HG02759 (cell line): ENCODE measurements around the gene ARHGAP22.

Source experiments
- ATAC-seq: cut with Tn5 transposase; IDR thresholded peaks from one replicate; pipeline ENCODE4 v1.9.1; 2021; ENCODE audit warnings: mild to moderate bottlenecking, moderate library complexity; ENCODE audit not compliant: unreplicated experiment

The ARHGAP22 gene

DNA sequence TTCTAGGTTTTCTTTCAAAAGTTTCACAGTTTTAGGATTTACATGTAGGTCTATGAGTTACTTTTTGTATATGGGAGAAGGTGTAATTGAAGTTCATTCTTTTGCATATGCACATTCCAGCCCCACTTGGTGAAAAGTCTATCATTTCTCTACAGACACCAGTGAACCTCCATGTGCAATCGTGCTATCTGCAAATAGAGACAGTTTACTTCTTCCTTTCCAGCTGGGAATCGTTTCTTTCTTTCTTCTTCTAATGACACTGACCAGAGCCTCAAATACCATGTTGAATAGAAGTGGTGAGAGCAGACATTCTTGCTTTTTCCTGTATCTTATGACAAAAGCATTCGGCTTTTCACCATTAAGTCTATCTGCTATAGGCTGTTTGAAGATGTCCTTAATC, 122.7 kb downstream of the ARHGAP22 start:
- ATAC-seq = no peak

DNA sequence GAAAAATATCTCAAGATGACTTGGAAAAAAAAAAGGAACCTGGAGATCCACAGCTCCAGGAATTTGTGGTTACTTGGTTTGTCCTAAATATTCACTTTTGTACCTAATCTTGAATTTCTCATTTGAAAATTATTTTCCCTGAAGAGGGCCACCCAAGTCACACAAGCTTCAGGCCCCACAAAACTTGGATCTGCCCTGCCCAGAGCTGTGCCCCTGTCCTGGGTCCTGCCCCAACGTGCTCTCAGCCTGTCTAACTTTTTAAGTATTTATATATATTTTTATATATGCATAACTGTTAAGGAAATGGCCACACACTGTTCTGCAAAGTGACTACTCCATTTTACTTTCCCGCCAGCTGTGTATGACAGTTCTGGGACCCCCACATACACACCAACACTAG, 123.5 kb downstream of the ARHGAP22 start:
- no peak for ATAC-seq

DNA sequence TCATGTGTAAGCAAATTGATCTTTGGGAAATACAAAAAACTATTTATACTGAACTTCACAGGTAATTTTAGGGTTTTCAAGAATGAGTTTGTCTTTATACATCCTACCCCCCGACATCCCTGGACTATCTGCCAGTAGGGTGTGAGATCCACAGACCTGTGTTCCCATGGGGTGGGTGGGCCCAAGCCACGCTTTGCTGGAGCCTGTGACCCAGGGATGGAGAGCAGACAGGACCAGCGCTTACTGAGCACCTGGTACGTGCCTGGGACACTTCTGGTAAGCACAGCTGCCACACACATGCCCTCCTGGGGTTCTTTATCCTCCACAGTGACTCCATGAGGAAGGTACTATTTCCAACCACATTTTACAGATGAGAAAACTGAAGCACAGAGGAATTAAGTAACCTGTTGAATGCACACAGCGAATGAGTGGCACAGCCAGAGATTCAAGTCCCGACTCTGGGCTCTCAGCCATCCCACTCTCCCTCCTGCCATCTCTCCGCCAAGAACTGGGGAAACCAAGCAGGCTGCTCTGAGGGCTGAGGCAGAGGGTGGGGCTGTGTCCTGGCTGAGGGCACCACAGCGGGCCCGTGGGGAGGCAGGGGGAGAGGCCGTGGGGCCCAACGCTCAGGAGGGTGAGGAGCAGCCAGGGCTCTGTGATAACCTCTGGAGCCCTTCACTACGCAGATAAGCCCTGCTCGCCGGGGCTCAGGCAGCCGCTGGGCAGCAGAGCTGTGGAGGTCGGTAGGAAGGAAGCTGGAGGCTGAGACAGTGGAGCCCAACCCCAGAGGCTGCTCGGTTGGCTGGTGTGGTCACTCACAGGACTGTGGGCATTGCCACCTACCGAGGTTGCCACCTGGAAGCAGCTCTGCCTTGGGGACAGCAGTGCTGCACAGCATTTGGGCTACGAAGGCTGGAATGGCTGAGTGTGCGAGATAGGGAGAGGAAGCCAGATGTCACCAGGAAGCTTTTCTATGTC, 124.2 kb downstream of the ARHGAP22 start:
- ATAC-seq = no peak

DNA sequence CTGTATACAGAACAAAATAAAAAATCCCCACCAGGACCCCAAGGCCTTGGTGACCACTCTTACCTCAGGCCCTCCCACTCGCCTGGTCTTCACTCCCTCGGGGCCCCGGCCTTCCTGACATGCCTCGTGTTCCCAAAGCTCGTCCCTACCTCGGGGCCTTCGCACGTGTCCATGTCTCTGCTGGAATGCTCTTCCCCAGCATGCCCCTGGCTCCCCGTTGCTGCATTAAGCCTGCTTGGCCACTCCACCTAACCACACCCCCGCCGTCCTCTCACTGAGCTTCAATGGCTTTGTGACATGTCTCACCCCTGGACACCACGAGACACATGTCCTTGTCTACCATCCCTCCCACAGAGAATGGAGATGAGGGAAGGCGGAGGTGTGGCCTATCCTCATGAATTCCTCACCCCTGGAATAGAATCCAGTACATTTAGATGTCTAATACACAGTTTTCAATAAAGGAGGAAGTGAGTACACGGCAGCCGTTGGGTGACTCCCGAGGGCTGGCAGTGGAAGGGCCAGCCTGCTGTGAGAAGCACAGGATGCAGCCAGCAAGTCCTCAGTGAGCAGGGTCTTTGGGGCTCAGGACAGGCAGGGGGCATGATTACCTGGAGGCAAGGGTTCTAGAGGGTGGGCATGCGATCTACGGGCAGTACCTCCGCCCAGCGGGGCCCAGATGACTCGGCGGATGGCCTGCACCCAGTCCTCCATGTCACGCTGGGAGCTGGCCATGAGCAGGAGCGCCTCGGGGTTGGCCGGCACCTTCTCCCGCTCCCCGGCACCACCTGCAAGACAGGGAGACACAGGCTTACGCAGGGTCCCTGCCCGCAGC, 125.7 kb downstream of the ARHGAP22 start:
- ATAC-seq = no peak

DNA sequence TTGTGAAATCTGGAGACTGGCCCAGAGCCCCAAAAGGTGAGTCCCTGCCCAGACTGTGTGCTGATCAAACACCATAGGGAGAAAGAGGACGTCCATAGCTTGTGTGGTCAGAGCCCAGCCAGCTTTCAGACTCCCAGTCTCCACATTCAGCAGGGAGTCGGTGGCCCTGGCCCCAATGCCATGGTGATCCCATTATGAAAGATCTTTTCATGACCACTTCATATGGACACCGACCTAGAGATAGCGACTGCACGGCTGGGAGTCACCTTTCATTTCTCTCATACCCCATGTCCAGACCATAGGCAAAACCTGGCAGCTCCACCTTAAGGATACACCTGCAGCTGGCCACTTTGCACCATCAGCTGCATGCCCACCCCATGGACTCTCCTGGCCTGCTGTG, 126.4 kb downstream of the ARHGAP22 start:
- ATAC-seq = no peak

DNA sequence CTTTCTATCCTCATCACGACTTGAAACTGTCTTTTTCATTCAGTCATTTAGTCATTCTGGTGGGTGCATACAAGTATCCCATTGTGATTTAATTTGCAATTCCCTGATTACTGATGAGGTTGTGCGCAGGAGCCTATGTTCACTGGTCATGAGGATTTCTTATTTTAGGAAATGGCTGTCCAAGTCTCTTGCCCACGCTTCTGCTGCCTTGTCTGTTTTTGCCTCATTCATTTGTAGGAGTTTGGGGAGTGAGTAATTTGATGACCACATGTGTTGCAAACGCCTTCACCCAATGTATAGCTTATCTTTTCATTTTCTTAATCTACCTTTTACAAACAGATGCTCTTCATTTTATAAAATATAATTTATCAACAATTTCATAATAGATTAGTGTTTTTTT, 127.3 kb downstream of the ARHGAP22 start:
- no peak for ATAC-seq

DNA sequence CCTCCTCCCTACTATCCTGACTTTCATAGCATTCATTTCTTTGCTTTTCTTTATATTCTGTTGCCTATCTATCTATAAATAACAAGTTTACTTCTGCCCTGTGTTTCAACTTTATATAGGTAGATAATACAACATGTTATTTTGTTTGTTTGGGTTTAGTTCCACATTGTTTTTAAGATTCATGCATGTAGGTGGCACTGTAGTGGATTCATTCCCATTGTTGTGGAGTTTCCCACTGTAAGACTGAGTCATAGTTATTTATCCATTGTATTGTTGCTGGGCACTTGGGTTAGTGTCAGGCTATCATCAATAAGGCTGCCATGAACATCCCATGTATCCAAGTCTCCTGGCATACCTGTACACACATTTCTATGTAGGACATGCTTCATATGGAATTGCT, 127.7 kb downstream of the ARHGAP22 start:
- ATAC-seq = no peak

DNA sequence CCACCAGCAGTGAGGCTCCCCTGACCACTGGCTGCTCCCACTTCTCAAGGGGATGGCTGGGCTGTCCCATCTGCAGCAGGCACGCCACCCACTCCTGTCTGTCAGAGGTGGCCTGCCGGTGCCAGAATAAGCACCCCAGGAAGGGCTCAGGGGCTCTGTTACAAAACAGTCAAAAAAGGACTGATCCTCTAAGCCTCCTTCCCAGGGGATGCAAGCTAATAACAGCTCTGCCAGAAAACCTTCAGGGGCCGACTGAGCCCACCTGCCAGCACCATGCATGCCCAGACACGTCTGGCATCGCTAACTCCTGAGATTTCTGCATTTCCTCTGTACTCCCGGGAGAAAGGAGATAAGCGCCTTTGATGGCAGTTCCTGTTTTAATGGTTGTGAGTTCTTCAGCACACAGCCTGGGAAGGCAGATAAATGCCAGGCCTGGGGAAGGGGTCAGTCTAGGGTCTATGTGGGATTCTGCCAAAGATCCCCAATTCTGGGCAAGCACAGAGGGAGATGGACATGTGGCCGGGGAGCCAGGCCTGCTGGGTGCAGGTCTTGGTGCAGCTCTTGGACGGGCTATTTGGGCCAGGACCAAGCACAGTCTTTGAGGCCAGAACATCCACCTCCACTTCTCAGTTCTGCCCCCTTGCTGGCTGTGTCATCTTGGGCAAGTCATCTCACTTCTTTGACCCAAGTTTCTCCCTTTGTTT, 128.4 kb downstream of the ARHGAP22 start:
- no peak for ATAC-seq

DNA sequence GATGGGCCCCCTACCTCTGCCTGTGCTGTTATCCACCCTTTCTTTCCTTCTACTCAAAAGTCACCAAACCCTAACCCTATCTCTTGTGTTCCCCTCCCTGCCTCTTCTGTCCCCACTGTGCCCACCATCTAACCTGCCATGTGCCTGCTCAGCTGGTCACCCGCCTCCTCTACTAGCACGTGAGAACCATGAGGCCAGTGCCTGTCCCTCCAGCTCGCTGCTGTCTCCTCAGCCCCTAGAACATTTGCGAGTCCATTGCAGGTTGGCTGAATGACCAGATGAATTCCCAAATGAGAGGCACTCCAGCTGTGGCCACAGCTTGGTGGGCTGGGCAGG, 129.0 kb downstream of the ARHGAP22 start:
- ATAC-seq = no peak

DNA sequence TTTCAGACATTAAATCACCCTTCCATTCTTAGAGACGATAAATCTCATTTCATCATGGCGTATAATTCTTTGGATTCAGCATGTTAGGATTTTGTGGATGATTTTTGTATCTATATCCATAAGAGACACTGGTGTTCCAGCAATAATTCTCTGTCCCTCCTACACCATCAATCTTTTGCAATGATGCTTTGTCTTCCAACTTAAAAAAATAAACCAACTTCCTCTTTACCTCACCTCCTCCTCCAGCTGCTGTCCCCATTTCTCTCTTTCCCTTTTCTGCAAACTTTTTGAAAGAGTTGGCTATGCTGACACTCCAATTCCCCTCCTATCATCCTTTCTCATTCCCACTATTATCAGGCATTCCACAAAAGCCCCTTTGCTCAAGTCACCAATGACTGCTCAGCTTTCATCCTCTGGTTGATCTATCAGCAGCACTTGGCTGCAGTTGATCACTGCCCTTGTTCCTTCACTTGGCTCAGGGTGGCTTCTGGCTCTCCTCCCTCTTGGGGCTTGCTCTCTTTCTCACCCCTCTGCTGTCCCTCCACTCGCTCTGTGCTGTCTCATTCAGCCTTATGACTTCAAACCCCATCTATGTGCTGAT, 130.0 kb downstream of the ARHGAP22 start:
- no peak for ATAC-seq

DNA sequence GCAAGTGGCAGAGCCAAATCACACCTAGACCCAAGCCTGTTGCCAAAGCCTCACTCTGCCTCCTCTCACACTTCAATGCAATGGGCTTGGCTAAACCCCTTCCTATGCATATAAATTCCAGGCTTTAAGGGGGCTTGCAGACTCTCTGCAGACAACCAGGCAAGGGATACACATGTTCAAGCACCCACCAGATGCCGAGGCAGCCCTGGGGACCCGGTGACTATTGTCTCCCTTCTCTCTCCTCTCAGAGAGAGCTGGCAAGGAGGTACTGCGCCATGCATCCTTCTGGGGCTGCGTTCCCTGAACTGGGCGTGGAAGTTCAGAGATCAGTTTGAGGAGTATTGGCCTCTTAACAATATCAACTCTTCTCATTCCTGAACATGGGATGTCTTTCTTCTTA, 131.2 kb downstream of the ARHGAP22 start:
- ATAC-seq = no peak

DNA sequence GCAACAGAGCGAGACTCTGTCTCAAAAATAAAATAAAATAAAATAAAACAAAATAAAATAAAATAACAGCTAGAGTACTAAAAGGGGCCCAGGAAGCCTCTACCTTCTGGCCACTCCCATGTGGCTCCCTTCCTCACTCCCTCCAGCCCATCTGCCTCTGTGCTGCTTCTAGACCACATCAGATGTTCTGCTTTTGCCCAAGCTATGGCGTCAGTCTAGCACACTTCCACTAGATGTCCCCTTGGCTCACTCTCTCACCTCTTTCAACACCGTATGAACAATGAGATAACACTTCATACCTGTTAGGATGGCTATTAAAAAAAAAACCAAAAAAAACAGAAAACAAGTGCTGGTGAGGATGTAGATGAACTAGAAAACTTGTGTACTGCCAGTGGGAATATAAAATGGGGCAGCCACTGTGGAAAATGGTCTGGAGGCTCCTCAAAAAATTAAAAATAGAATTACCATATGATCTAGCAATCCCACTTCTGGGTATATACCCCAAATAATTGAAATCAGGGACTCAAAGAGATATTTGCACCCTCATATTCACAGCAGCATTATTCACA, 132.3 kb downstream of the ARHGAP22 start:
- no peak for ATAC-seq

DNA sequence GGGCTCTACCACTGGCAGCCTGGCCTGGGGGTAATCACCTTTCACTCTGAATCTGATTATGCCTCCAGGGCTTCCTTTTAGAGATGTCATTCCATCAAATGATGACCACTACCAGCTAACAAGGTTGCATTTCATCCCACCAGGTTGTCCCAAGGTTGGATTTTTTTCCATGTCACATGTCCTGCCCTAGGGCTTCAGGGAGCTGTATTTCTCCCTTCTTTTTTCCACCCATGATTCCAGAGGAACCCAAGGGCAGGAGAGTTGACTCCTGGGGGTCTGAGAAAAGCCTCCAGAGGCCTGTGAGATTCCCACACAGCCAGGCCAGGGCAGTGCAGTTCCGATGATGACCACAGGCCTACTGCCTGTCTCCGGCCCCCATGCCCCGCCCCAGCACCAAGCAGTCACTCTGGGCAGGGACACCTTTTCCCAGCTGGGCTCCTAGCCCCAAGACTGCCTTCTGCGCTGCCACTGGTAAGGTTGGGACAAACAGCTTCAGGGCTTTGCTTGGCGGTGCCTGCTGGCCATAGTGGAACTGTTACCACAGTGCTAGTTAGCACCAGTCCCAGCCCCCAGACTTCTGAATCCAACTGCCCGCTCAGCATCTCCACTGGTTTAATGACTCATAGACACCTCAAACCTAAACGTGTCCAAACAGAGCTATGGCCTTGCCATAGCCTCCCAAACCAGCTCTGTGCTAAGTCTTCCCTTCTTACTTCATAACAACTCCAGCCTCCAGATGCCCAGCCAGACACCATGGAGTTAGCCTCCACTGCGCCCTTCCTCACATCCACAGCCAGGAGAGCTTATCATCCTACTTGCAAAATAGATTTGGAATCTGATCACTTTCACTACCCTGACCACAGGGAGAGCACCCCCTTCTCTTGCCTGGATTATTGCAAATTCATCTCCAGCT, 133.7 kb downstream of the ARHGAP22 start:
- no peak for ATAC-seq

DNA sequence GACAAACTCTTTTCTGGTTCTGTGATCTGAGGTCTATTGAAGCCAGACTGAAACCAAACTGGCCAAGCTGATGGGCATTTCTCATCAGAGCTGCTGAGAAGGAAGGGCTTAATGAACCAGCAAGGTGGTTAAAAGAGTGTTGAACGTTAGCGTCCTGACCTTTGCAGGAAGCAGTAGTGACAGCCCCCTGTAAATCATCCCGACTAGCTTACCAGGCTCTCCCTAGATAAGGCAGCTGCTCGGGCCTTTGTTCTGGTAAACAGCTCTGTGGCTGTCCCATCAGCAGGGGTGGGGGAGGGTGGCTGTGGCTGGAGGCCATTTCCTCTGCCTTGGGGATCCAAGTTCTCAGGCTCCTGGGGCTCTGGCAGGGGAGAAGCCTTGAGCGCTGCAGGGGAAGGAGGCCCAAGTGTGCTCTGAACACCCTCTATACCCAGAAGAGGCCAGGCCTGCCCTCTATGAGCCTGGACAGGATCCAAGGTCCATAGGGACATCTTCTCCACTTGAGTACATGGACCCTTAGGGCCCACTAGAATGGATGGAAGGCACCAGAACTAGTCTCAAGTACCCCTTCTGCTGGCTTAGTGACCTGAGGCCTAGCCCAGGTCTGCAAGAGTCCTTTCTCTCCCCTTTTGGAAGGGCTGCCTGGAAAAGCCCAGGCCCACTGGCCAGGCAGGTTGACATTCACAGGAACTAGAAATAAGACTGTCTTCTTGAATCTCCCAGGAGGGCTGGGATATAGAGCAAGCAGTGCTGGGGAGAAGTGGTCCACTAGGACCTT, 134.6 kb downstream of the ARHGAP22 start:
- no peak for ATAC-seq

DNA sequence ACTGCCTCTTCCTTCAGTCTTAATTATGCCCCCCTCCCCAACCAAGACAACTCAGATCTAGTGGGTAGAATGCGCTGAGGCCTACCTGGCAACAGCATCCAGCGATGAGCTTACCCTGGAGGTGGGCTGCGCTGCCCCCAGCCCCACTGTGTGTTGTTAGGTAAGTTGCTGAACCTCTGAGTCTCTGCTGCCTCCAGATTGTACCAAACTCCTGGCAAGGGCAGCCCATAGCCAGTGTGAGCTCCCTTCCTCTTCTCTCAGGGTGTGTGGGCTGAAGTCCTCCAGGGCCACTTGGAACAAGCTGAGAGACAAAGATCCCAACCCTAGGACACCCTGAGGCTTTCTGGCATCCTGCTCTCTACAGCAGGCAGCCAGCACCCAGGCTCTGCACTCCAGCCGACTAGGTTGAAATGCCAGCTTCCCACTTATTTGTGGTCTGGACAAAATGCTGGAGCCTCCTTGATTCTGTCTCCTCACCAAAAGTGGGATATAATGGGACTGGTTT, 135.3 kb downstream of the ARHGAP22 start:
- no peak for ATAC-seq

DNA sequence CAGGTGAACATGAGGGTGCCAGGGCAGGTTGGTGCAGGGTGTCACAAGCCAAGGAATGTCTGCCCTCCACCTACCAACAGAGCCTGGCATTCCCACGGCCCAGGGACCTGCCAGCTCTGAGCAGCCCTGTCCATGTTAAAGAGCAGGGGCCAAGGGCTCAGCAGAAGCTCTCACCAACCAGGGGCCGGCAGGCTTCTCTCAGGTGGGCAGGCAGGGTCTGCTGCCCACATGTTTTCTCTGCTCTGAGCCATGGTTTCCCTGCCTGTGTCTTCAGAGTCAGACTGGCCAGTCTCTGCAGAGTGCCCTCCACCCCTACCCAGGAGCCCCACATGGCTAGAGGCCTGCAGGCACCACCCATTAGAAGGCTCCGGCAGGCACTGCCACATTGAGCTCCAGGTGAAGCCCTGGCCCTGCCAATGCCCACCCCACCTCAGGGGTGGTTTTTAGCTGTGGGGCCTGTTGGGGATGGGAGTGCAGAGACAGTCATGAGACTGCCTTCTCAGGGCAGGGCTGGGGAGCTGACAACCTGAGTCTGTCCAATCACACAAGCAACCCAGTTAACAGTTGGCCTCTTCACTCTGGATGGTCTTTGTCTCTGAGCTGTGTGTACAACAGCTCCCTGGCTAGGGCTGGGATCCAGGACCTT, 135.9 kb downstream of the ARHGAP22 start:
- ATAC-seq = no peak

DNA sequence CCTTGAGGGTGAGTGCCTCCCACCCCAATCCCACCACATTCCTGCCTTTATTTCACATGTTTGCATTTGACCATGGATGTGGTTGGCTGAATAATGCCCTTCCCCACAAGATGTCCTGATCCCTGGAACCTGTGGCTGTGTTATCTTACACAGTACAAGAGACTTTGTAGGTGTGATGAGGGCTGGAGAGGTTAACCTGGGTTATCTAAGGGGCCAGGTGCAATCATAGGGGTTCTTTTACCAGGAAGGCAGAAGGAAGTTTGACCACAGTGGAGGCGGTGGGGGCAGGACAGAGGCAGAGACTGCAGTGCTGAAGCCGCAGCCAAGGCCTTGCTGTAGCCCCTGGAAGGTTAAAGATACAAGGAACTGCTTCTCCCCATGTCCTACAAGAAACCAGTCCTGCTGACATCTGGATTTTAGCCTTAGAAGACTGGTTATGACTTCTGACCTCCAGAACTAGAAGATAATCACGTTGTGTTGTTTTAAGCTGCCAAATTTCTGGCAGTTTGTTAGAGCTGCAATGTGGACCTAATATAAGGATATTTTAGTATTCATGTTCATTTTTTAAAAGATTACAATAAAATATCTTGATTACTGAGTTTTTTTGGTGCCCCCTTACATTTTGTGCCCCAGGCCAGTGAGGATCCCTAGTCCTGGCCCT, 136.6 kb downstream of the ARHGAP22 start:
- no peak for ATAC-seq

DNA sequence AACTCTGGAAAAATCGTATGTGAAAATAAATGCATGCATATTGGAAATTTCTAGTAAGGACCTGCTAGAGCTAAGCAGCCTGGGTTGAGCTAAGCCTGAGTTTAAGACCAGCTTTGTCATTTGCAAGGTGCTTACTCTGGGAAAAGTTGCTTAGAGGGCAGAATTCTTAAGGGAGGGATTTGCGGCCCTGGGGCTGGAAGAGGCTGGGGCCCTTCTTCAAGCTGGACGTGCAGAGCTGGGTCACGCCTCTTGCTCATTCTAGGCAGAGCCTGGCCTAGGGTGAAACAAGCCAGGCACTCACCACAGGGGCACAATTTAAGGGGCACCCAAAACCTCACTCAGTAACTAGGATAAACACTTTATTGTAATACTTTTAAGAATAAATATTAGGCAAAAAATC, 137.2 kb downstream of the ARHGAP22 start:
- ATAC-seq = no peak
